PFSK-1 (cell line): ENCODE results near the gene CLDND1.

ENCODE experiments used
- FOXP2 ChIP-seq: optimal IDR thresholded peaks from 2 replicates; pipeline ENCODE3; 2011; ENCODE audit warnings: borderline replicate concordance, control low read depth, inconsistent platforms; ENCODE audit not compliant: insufficient read depth; ENCODE audit errors: extremely low read length, extremely low read depth
- POLR2AphosphoS5 ChIP-seq: IDR thresholded peaks from 2 replicates; pipeline ENCODE4 v1.6.1; 2012; ENCODE audit warnings: low read depth, mild to moderate bottlenecking, control low read depth, low read length, moderate library complexity
- REST ChIP-seq, 2 experiments: IDR thresholded peaks; 2 replicates each; pipeline versions ENCODE4 v1.6.1 to v1.8.0; 2011 to 2012; ENCODE audit warnings: low read depth in 2 of 2, low read length in 2 of 2, control low read depth in 1 of 2, inconsistent platforms in 1 of 2, mild to moderate bottlenecking in 1 of 2, moderate library complexity in 1 of 2; ENCODE audit not compliant: insufficient read depth in 1 of 2
- SIN3A ChIP-seq: IDR thresholded peaks from 2 replicates; pipeline ENCODE4 v1.6.1; 2012; ENCODE audit warnings: mild to moderate bottlenecking, low read length, moderate library complexity, borderline replicate concordance; ENCODE audit not compliant: insufficient read depth
- TAF1 ChIP-seq: IDR thresholded peaks from 2 replicates; pipeline ENCODE4 v1.6.1; 2012; ENCODE audit warnings: low read length, control low read depth, borderline replicate concordance; ENCODE audit not compliant: insufficient read depth

GRCh38 chr3:98518816-98519215 is 3.9 kb downstream of the CLDND1 start:
- TF ChIP-seq REST (IDR thresholded peaks at IDR 0.05; ENCODE audit: insufficient read depth in 1 of 2, low read depth in 2 of 2, low read length in 2 of 2) (no peak), POLR2AphosphoS5 (no peak), TAF1 (no peak), SIN3A (no peak), FOXP2 (no peak)
